Caki2 (cell line): ENCODE data around the gene EFNA2. TPM values are rescaled to one million over a fixed set of nuclear protein-coding genes. Genes with fewer than 3 reads are reported as not detected.
"Not testable (repeated sequence)": the region's sequence is repeated elsewhere in the genome, so short reads cannot be mapped to it uniquely, and the experiment has no call there.

Source experiments
- DNase-seq: peaks from one replicate; pipeline ENCODE4 v3.0.0-alpha.2; 2015; ENCODE audit warnings: low read depth
- in situ Hi-C: cut with HindIII; loops from 2 replicates; pipeline ENCODE4 v1.10.0; 2016; ENCODE audit warnings: low sequenced_read_pairs, low pct_unique_long_range_greater_than_20kb, mixed read lengths
- total RNA-seq: library from RNA; depleted of rRNA; stranded (reverse); fragments of >200 nt; shearing (Covaris generic); gene quantifications from 2 replicates; pipeline ENCODE4 v1.2.3, GENCODE V29; 2014; ENCODE audit warnings: low replicate concordance; rRNA removed

Gene EFNA2
- total RNA-seq, 1 experiment from 2014 or later: not detected

DNA sequence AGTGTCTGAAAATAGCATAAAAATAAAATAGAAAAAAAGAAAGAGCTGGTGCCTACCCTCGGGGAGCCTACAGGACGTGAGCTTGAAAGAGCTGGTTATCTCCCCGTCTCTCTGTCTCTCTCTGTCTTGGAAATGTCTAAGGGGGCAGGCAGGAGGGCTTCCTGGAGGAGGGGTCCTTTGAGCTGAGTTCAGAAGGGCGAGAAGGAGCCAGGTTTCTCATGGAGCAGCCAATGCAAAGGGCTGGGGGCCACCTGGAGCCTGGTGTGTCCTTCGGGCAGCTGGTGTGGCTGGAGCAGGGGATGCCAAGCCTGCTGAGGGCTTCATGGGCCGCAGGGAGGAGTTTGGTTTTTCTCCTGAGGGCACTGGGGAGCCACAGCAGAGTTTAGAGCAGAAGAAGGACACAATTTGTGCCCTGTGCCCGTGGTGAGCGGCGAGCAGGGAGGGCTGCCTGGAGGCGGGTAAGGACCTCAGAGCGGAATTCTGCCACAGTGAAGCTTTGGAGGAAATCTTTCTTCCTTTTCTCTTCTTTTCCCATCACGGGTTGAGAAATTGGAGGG lies 38.7 kb downstream of the EFNA2 start:
- in situ Hi-C loops: no loop called here
- no peak for DNase-seq

GRCh38 chr19:1324806-1325567 lies 39.3 kb downstream of the EFNA2 start:
- in situ Hi-C loops: no loop called here
- peak; percentile 58 for DNase-seq

DNA sequence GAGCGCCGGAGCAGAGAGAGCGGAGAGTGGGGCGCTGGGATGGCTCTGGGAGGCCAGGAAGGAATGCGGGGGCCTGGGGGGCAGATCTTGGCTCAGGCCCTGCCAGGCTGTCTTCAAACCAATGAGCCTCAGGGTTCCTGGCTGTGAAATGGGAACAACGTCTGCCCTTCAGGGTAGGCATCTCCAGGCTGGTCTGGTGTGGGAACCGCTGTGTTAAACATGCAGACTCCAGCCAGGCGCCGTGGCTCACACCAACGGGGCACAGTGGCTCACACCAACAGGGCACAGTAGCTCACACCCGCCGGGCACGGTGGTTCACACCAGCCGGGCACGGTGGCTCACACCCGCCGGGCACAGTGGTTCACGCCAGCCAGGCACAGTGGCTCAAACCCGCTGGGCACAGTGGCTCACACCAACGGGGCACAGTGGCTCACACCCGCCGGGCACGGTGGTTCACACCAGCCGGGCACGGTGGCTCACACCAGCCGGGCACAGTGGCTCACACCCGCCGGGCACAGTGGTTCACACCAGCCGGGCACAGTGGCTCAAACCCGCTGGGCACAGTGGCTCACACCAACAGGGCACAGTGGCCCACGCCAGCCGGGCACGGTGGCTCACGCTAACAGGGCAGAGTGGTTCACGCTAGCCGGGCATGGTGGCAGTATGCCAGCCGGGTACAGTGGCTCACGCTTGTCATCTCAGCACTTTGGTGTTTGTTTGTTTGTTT lies 40.1 kb downstream of the EFNA2 start:
- DNase-seq: no peak
- in situ Hi-C loops: no loop called here

DNA sequence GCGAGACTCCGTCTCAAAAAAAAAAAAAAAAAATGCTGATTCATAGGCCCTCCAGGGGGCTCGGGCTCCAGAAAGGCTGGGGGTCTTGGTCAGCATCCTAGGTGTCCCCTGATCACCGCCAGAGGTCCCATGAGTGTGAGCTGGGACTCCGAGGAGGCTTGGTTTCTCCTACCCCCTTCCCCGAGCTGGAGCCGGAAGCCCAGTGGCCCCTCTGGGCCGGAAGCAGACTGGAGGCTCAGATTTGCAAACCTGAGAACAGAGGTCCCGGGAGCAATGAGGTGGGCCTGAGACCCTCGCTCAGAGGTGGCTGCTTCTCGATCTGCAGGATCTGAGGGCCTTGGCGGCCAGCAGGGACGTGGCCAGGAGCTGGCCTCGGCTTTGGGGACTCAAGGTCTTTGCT lies 41.5 kb downstream of the EFNA2 start:
- in situ Hi-C loops: no loop called here

GRCh38 chr19:1332208-1332607 lies 46.5 kb downstream of the EFNA2 start:
- in situ Hi-C loops, DNase-seq: not testable (repeated sequence)

More for the DNA sequence above, 41.5 kb downstream of the EFNA2 start:
- no peak for DNase-seq

GRCh38 chr19:1336079-1336684 lies 50.5 kb downstream of the EFNA2 start:
- no peak for DNase-seq
- in situ Hi-C loops: no loop called here

GRCh38 chr19:1340681-1341469 lies 55.2 kb downstream of the EFNA2 start:
- no peak for DNase-seq
- in situ Hi-C loops: no loop called here

- in situ Hi-C loops: no loop called here
These were observed 57.4 kb downstream of the EFNA2 start for GRCh38 chr19:1343041-1343440.

GRCh38 chr19:1349211-1349610 lies 63.5 kb downstream of the EFNA2 start:
- DNase-seq: no peak
- in situ Hi-C loops: no loop called here

More at GRCh38 chr19:1343041-1343440, 57.4 kb downstream of the EFNA2 start:
- DNase-seq: no peak

DNA sequence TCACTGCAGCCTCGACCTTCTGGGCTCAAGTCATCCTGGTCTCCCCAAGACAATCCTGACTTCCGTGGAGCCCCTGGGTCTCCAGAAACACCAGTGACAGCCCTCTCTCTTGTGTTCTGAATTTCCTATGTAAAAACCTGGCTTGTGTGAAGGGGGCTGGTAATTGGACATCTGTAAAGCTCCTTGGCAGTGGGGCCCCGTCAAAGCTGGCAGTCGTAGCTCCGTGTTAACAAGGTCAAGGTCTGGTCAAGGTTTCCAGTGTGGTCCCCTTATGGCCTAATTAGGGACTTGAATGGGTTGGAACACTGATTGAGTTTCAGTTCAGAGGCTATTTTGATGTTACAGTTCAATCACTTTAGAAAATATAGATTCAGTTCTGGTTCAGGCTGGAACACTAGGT lies 65.2 kb downstream of the EFNA2 start:
- in situ Hi-C loops: no loop called here
- no peak for DNase-seq

Other genes starting within 250 kb of the EFNA2 start
- gene ABCA7, start 245.8 kb upstream of the EFNA2 start, total RNA-seq: 10.5 and 32.1 TPM in 2 replicates
- gene ARHGAP45, start 218.7 kb upstream of the EFNA2 start, total RNA-seq: 17.3 and 36.7 TPM in 2 replicates
- 119 and 180 TPM in 2 replicates for gene POLR2E, start 190.5 kb upstream of the EFNA2 start, total RNA-seq
- gene GPX4, start 181.9 kb upstream of the EFNA2 start, total RNA-seq: 693 and 719 TPM in 2 replicates
- 20.1 and 23.7 TPM in 2 replicates for gene SBNO2, start 111.6 kb upstream of the EFNA2 start, total RNA-seq
- gene STK11, start 80.1 kb upstream of the EFNA2 start, total RNA-seq: 74.2 and 78.3 TPM in 2 replicates
- gene CBARP, start 47.9 kb upstream of the EFNA2 start, total RNA-seq: 0.24 and 1.9 TPM in 2 replicates
- 17.9 and 24.9 TPM in 2 replicates for gene ATP5F1D, start 44.1 kb upstream of the EFNA2 start, total RNA-seq
- 5.8 and 7.6 TPM in 2 replicates for gene MIDN, start 37.3 kb upstream of the EFNA2 start, total RNA-seq
- gene CIRBP, start 16.5 kb upstream of the EFNA2 start, total RNA-seq: 51.1 and 84.1 TPM in 2 replicates
- gene FAM174C, start 10.3 kb upstream of the EFNA2 start, total RNA-seq: 24.8 and 29.5 TPM in 2 replicates
- 43.2 and 58.6 TPM in 2 replicates for gene NDUFS7, start 98.0 kb downstream of the EFNA2 start, total RNA-seq
- gene GAMT, start 115.7 kb downstream of the EFNA2 start, total RNA-seq: 25.5 and 68.1 TPM in 2 replicates
- gene DAZAP1, start 121.7 kb downstream of the EFNA2 start, total RNA-seq: 80.1 and 97.4 TPM in 2 replicates
- 347 and 450 TPM in 2 replicates for gene RPS15, start 152.5 kb downstream of the EFNA2 start, total RNA-seq
- not detected in 2 replicates for gene APC2, start 164.2 kb downstream of the EFNA2 start, total RNA-seq
- 28.0 and 29.1 TPM in 2 replicates for gene C19orf25, start 193.3 kb downstream of the EFNA2 start, total RNA-seq
- gene PCSK4, start 204.5 kb downstream of the EFNA2 start, total RNA-seq: 2.1 and 3.0 TPM in 2 replicates
- 4.1 and 7.4 TPM in 2 replicates for gene REEP6, start 205.3 kb downstream of the EFNA2 start, total RNA-seq
- not detected in 2 replicates for gene ADAMTSL5, start 227.1 kb downstream of the EFNA2 start, total RNA-seq
- gene PLK5, start 238.2 kb downstream of the EFNA2 start, total RNA-seq: not detected in 2 replicates